ENCODE data around the gene ACIN1. TPM values are rescaled to one million over a fixed set of nuclear protein-coding genes. Genes with fewer than 3 reads are reported as not detected.

The ACIN1 gene
- total and polyA plus RNA-seq, 2 of the 8 experiments (the other 6 are each of a cell fraction or from before 2014, with no cell fraction given) = 132 to 233 TPM

- no peak for TF ChIP-seq CREB1 (IDR thresholded peaks at IDR 0.05)
- no peak for TF ChIP-seq SIRT6 (IDR thresholded peaks at IDR 0.05; ENCODE audit: low read length)
- TF ChIP-seq TAF7 (optimal IDR thresholded peaks at IDR 0.05; ENCODE audit: borderline replicate concordance, low read depth, low read length) = peak; percentile 68
- TF ChIP-seq TCF12 (IDR thresholded peaks at IDR 0.05; ENCODE audit: low read depth, low read length) = 0 out of 2 replicates have a peak, but pooled peaks have one; percentile 77
- no peak for TF ChIP-seq SIX5 (IDR thresholded peaks at IDR 0.05; ENCODE audit: low read depth, low read length)
- TF ChIP-seq JUND (IDR thresholded peaks at IDR 0.05; ENCODE audit: low read length) = no peak; the same call in 1 of the 2 replicates
- TF ChIP-seq RFX5 (IDR thresholded peaks at IDR 0.05; ENCODE audit: borderline replicate concordance, low read depth, low read length) = peak; percentile 13; the same call in 1 of the 2 replicates
- no peak for TF ChIP-seq SP4 (IDR thresholded peaks at IDR 0.05; ENCODE audit: low read length)
- TF ChIP-seq EGR1 (IDR thresholded peaks at IDR 0.05; ENCODE audit: borderline replicate concordance, low read depth, low read length) = no peak
- TF ChIP-seq SUZ12 (IDR thresholded peaks at IDR 0.05; ENCODE audit: low read length) = no peak
- no peak for TF ChIP-seq CBX8 (IDR thresholded peaks at IDR 0.05; ENCODE audit: borderline replicate concordance, low read depth, low read length)
- TF ChIP-seq BCL11A (IDR thresholded peaks at IDR 0.05; ENCODE audit: low read depth in 2 of 2, low read length in 2 of 2) = no peak
- no peak for TF ChIP-seq BRCA1 (IDR thresholded peaks at IDR 0.05; ENCODE audit: low read depth, low read length)
- TF ChIP-seq TEAD4 (IDR thresholded peaks at IDR 0.05; ENCODE audit: low read depth, low read length) = no peak
- no peak for TF ChIP-seq ZNF274 (IDR thresholded peaks at IDR 0.05; ENCODE audit: borderline replicate concordance, extremely low read depth, low read length)
- TF ChIP-seq, protein P1, sequence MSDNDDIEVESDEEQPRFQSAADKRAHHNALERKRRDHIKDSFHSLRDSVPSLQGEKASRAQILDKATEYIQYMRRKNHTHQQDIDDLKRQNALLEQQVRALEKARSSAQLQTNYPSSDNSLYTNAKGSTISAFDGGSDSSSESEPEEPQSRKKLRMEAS (IDR thresholded peaks at IDR 0.05) = 0 out of 2 replicates have a peak, but pooled peaks have one; percentile 13
- TF ChIP-seq POU5F1 (IDR thresholded peaks at IDR 0.05; ENCODE audit: low read depth, low read length) = no peak; the same call in 1 of the 2 replicates
- TF ChIP-seq BACH1 (IDR thresholded peaks at IDR 0.05; ENCODE audit: low read length) = no peak
- TF ChIP-seq USF2 (IDR thresholded peaks at IDR 0.05; ENCODE audit: low read length) = no peak
- TF ChIP-seq CBX5 (IDR thresholded peaks at IDR 0.05; ENCODE audit: low read depth, low read length) = no peak
- no peak for TF ChIP-seq POLR2AphosphoS5 (IDR thresholded peaks at IDR 0.05; ENCODE audit: low read depth, low read length)
- TF ChIP-seq EZH2 (IDR thresholded peaks at IDR 0.05; ENCODE audit: low read depth, low read length, severe bottlenecking) = no peak
- TF ChIP-seq TAF1 (IDR thresholded peaks at IDR 0.05; ENCODE audit: low read depth, low read length) = no peak
- no peak for TF ChIP-seq HDAC6 (IDR thresholded peaks at IDR 0.05; ENCODE audit: low read depth, low read length)
- peak; percentile 47; the same call in 1 of the 2 replicates for TF ChIP-seq KDM1A (IDR thresholded peaks at IDR 0.05; ENCODE audit: borderline replicate concordance, low read length)
Measured at GRCh38 chr14:23120541-23121251, 25.8 kb upstream of the ACIN1 start (continued).
